Measurements from ENCODE around the gene CDK2AP2.
"Not testable (repeated sequence)": the region's sequence is repeated elsewhere in the genome, so short reads cannot be mapped to it uniquely, and the experiment has no call there.

Gene CDK2AP2

DNA sequence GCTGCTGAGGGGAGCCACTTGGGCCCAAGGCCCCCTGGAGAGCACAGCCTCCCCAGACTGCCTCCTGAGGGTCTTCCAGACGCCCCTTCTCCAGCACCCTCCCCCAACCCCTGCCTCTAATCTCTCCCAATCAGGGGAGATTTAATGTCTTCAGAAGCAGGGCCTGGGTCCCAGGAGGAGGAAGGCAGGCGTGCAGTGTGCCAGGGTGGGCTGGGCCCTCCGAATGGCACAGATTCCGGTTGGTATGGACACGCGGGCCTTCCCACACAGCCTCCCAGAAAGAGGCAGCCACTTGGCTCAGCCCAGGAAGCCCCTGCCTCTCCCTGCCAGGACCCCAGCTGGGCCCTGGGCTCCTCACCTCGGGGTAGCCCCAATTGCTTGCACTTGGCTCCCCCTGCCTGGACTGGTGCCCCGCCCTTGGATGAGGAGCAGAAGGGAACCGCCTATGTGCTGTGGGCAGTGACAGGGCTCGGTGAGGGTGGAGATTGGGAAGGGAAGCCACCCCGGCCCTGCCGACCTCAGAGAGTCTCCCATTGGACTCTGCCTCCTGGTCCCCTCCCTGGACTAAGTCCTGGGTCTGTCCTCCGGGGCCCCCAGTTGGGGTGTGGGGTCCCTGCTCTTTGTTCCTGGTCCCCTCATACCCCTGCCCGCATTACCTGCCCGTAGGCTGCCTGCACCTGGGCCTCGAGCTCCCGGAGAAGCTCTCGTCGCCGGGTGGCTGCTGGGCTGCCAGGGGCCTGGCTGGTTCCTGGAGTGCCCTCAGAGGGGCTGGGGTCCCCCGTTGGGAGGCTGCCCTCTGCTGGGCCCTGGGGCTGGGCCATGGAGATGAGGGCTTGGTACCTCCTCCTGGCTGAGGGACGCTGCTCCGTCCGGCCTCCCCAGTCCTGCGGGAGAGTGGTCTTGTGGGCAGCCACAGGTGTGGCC, 15.9 kb upstream of the CDK2AP2 start:
- no peak for DNase-seq

DNA sequence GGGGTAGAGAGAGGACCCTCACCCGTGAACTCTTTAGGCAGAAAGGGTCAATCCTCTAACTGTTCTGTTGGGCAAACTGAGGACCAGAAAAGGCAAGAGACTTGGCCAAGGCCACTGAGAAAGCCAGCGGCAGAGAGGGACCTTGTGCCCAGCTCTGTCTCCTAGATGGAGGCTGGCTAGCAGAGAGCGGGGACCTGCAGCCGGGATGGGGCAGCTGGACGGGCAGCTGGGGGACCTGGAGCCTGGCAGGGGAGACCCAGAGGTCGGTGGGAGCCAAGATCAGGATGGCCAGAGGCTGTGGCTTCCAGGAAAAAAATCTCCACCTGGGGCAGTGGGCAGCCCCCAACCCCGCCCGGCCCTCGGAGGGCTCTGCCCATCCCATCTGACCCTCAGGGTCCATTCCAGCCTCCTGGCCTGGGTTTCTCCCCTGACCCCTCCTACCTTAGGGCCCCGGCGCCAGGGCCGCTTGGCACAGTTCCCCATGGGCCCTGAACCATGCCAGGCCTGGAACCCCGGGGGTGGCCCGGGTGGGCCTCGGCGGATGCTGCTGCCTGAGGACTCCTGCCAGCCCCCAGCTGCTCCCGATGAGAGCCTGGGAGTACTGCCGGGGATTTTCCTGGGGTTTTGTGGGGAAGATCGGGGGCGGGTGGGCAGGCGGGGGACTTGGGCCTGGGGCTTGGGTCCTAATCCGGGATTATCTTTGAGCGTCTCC, 15.0 kb upstream of the CDK2AP2 start, which contains the start of gene CABP2:
Gene CABP2, minus strand, starts transcription at position 603 of the 712 bp plus-strand sequence. Its CDS starts 120 bp downstream, at position 483.
- no peak for DNase-seq

DNA sequence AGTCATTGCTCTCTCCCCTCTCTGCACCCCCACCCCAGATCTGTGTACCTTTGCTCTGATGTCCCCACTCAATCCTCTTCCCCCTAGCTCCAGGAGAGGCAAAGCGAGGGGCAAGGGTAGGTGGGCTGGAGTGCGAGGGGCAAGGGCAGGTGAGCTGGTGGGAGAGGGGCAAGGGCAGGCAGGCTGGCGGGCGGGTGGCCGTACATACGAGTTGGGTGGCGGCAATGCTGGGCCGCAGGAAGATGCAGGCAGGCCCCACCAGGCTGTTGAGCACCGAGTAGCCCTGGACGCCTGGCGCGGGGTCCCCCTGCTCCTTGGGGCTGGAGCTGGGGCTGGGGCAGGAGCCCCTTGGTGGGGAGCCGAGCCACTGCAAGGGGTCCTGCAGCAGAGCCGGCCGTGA, 14.4 kb upstream of the CDK2AP2 start:
- DNase-seq = no peak

DNA sequence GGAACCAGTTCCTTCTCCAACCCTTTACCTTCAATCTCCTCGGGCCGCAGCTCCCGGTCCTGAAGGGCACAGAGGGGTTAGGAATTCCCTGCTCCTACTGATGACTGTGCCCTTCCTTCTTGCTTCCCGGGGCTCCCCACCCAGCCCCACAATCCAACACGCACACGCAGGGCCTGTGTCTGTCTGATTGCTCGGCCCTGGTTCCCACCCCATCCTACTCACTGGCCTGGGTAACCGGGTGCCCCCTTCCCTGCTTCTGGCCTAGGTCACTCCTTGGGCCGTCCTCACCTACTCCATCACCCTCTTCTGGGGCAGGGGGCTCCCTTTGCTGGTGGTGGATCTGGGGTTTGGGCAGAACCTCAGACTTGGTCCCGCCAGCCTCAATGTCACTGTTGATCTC, 14.0 kb upstream of the CDK2AP2 start:
- no peak for DNase-seq

DNA sequence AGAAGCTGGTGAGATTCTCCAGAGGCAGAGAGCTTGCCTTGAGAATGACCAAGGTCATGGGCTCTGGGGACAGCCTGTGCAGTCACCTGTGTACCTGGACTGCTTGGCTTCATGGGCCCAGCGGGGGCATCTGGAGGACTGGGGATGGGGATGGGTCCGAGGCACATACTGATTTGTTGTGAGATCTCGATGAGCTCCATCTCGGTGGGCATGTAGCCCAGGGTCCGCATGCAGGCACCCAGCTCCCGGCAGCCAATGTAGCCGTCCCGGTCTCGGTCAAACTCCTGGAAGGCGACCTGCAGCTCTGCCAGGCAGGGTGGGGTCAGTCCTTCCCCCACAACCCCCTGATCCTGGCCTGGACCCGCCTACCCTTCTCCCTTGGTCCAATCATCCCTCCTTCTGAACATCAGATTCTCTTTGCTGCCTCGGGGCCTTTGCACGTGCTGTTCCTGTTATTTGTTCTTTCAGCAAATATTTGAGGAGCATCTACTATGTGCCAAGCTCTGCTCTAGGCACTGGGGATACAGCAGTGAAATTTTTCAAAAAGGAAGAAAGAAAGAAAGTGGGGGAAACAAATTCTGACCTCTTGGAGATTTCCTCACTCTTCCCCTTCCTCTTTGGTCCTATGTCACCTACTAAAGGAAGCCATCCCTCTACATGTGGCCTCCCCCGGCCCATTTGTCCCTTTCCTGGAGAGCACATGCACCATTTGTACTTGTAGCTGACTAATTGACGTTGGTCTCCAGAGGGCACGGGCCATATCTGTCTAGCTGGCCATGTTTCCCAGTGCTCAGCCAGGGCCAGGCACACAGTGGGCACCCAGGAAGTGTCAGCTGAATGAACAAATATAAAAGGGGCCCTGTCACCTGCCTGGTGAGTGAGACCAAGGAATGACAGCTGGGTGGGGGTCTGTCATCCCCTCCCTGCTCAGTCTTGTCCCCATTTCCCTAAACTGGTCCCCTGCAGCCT, 13.2 kb upstream of the CDK2AP2 start:
- DNase-seq = no peak

DNA sequence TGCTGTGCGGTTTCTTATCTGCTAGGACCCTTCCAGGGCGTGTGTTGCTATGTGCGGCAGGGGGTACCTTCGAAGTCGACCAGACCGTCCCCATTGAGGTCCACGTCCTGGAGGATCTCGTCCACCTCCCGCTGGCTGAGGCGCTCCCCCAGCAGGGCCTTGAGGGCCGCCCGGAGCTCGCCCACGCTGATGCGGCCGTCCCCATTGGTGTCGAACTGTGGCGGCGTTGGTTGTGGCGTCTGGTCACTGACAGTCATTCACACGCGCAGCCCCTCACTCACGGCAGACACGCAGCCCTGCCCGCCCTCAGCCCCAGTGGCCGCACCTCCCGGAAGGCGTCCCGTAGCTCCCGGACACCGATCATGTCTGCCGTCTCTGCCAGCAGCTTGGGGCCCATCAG, 11.8 kb upstream of the CDK2AP2 start:
- no peak for DNase-seq

DNA sequence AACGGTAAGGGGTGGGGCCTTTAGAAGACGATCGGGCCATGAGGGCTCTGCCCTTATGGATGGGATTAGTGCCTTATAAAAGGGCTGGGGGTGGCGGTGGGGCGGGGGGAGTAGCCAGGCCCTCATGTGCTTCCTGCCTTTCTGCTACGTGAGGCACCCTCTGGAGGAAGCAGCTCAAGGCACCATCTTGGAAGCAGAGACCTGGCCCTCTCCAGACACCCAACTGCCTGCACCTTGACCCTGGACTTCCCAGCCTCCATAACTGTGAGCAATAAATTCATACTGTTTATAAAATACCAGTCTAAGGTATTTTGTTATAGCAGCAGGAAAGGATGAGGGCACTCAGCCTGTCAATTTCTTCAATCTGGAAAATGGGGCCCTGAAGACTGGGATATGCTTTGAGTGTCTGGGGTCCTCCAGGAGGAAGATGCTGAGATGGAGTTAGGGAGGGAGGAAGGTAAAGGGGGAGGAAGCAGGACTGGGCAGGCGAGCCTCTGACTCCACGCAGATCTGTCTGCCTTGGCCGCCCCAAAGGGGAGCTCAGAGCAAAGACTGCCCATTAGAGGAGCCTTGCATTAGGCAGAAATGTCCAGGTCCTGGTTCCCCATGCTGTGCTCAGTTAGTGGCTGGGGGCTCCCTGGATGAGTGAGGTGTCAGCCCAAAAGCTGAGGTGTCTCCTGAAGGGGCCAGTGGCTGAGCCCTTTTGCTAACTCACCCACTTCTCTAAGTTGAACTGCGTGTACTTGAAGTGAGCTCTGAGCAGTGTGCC, 10.0 kb upstream of the CDK2AP2 start:
- no peak for DNase-seq

DNA sequence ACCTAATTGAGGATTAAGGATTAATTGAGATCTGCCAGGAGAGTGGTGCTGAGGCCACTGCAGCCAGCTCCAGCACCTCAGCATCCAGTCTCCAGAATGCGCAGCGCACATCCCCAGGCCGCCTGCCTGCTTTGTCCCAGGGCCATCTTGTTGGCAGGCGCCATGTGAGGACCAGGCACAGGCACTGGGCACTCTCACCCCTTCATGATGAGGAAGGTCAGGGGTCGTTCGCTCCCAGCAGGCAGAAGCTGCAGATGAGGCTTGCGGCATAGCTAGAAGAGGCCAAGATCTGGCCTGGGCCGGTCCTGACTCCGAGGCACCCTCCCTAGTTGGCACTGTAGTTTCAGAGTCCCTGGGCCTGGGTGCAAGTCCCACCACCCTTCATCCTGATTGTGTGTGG, 8.8 kb upstream of the CDK2AP2 start:
- no peak for DNase-seq

DNA sequence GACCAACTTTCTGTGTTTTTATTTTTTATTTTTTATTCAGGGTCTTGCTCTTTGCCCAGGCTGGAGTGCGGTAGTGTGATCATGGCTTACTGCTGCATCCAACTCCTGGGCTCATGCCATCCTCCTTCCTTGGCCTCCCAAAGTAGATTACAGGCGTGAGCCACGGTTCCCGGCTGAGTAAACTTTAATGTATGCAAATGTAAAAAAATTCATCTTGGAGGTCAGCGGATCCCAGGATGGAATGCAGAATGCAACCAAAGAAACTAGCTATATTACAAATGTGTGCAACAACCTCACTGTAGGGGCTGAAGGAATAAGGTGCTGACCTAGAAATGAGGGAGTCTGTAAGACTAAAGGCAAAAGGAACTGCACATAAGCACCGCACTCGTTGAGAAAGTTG, 6.2 kb upstream of the CDK2AP2 start:
- no peak for DNase-seq

DNA sequence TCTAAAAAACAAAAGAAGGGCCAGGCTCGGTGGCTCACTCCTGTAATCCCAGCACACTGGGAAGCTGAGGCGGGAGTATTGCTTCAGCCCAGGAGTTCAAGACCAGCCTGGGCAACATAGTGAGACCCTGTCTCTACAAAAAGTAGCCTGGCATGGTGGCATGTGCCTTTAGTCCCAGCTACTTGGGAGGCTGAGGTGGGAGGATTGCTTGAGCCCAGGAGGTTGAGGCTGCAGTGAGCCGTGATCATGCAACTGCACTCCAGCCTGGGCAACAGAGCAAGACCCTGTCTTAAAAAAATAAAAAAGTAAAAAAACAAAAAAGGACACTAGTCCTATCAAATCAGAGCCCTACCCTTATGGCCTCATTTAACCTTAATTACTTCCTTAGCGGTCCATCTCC, 3.6 kb upstream of the CDK2AP2 start:
- DNase-seq = not testable (repeated sequence)

DNA sequence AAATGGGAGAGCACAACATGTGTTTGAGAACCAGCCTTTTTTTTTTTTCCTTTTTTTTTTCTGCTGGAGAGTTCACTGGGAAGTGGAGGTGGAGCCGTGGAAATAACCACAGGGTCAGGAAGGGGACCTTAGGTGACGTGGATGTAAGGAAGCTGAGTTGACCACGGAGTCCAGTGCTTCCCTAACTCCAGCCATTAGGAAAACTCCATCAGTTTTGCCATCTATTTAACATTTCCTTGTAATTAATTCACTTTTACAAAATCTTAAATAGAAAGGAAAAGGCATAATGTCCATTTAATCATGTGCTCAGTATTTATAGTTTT, 2.0 kb upstream of the CDK2AP2 start:
- no peak for DNase-seq

DNA sequence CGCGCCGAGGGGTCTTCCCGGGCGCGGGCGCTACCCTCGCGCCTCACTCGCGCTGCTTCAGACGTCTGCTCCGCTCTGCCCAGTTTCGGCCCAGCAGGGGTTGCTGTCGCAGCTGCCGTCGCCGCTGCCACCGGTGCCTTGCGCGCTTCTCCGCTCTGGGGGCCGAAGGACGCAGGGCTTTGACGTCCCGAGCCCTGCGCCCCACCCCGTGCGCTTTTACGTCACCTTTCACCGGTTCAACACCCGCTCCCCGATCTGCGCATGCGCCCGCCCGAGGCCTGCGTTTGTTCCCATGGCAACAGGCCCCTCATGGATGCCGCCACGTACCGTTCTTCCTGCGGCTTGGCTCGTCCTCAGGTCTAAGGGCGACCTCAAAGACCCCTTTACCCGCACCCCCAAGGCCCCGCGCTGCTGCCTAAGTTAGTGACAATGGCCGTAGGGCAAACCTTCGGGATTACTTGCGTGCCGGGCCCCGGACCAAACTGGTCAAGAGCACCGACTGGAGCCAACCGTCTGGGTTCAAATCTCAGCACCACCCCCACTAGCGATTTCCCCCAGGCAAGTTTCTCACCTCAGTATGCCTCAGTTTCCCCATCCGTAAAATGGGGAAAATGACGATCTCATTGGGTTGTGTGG, 642 bp upstream of the CDK2AP2 start:
- peak; percentile 83 for DNase-seq

DNA sequence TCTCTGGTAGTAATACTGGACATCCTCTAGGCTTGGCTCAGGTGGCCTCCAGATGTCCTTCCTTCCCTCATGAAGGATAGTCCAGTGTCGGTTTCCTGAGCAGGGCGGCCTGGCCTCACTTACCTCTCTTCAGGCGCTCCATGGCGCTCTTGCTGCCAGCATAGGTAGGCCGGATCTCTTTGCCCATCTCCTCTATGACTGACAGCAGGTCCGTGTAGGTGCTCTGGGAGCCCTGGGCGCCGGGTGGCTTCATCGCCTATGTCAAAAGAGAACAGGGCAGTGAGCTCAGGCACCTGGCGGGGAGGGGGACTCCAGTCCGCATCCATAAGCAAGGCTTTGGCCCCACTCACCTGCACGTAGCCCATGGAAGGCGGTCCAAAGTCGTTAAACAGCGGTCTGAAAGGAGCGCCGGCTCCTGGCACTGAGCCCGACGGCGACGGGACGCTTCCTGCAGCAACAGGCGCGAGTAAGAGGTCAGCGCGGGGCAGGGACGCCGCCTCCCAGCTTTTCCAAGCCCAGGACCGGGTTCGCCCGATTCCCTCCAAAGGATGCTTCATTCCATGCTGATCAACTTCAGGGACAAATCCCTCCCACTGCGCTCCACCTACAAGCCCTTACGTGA, 609 bp downstream of the CDK2AP2 start:
- no peak for DNase-seq

DNA sequence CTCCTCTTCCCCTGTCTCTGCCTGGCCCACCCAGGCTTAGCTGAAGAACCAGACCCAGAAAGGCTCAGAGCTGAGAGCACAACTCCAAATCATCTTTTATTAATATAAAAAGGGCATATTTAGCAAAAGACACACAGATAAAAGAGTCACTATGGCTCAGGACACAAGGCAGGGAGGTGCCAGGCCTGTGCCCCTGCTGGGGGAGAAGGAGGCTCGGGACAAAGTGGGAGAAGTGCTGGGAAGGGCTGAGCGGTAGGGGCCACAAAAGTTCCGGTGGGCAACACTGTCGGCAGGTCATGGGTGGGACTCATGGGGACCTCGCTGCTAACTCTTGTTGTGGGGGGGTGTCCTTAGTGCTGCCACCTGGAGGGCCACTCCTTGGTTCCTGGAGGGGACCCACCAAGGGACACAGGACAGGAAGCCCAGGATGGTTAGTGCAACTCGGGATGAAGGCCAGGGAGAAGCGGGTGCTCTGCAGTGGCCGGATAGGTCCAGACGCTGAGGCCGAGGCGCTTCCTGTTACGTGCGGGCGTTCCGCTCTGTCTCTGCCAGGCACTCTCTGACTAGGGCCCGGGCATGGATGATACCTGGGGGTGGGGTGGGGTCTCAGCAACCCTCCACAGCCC, 1.4 kb downstream of the CDK2AP2 start:
- DNase-seq = no peak

DNA sequence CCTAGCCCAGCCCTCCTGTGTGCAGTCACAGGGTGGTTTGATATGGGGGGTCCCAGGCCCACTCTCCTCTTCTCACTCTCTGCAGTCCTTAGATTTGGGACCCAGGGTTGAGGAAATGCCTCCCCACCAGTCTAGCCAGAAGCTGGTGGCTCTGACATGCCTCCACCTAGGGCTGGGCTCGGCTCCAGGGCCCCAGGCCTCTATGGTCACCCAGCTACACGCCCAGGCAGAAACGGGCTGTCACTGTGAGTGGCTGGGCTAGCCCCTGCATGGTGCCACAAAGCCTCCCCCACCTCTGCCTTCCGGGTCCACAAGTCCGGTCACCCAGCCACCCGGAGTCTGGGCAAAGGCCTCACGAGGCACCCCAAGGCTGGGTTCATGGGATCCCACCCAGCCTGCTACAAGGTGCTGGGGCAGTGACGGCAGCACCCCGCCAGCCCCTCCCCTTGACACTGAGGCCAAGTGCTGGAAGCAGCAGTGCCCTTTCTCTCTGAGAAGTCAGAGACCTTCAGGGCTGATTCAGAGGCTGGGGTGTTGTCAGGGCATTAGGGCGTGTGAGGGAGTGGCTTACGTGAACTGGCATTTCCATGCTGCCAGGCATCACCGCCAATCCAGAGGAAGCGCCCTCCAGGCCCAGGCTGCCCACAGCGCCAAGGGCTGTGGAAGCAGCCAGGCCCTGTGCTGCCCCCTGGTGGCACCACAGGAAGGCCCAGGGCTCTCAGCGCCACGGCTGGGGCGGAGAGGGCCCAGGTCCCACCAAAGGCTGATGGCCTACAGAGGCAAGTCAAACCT, 2.2 kb downstream of the CDK2AP2 start:
- peak; percentile 45 for DNase-seq

DNA sequence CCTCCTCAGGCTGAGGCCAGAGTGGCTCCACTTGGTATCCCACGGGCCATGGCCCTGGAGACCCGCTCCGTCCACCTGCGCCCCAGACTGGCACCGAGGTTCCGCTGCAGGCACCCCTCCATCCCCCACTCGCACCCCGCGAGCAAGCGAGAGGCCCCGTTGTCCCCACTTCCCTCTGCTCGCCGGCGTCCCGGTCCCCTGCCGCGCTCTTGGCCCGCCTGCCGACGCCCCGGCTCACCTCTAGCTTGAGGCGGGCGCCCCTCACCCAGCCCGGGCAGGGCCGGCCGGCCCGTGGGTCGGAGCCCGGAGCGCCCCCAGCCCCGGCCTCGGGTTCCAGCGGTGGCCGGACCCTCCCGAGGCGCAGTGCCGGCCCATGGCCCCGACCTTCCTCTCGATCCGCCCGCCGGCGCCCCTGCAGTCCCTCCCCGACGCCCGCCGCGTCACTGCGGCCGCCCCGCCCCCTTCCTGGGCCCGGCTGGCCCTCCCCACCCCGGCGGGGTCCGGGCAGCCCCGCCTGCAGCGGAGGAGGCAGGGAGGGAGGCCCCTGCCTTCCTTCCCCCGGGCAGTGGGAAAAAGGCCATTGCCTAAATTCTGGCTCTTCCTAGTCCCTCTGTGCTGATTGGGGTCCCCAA, 2.9 kb downstream of the CDK2AP2 start, which contains the start of gene PITPNM1:
Gene PITPNM1, minus strand, starts transcription at position 414 of the 632 bp plus-strand sequence. CDS start 1,183 bp downstream, outside the sequence.
- no peak for DNase-seq

DNA sequence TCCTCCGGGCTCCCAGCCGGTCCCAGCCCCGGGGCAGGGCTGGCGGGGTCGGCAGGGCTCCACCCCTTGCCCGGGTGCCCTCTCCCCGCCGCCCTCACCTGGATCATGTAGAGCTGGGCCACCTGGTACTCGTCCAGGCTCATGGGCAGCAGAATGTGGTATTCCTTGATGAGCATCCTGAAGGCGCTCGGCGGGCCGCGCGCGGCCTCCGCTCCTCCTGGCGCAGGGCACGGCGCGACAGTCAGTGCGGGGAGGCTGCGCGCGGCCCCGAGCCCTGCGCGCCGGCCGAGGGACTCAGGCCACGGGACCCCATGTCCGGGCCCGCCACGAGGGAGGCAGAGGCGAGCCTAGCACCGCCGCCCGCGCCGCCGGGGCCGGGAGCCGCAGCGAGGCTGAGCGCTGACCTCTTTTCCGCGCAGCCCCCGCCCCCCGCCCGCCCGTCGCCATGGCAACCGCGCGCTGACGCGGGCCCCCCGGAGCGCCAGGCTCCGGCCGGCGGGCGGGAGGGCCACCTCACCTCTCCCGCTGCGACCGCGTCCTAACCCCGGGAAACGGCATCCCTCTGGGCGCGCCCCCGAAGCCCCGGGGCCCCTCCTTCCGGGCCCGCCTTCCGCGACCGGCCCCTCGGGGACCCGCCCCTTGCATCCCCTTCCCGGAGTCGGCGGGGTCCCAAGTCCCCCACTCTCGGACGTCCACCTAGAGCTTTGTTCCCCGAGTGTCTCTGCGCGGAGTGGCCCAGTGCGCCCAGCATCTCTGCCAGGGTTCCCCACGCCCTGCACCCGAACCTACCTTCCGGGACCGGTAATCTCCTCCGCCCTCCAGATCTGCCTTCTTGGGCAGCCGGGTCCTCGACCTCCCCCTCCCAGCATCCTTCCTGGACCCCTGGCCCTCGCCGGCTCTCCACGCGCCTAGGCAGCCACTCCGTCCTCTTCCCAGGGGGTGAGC, 3.7 kb downstream of the CDK2AP2 start:
- no peak for DNase-seq
